MM.1S (cell line): ENCODE results near the gene SLC29A3.

Experiments
- CTCF ChIP-seq: fragments of 300-600 bp; sonication (generic); IDR thresholded peaks from 2 replicates; pipeline ENCODE4 v1.5.1; 2016; ENCODE audit warnings: antibody characterized with exemption, low read length, mixed read lengths
- EZH2 ChIP-seq: fragments of 300-600 bp; sonication (generic); optimal IDR thresholded peaks from 2 replicates; pipeline ENCODE3; 2017; ENCODE audit warnings: low read depth, mild to moderate bottlenecking, antibody characterized with exemption, low read length, mixed read lengths
- EZH2phosphoT487 ChIP-seq: fragments of 300-600 bp; sonication (generic); IDR thresholded peaks from 2 replicates; pipeline ENCODE4 v1.6.1; 2018; ENCODE audit warnings: antibody characterized with exemption, low read length

- TF ChIP-seq CTCF: no peak
- no peak for TF ChIP-seq EZH2
- TF ChIP-seq EZH2phosphoT487: no peak
Measured at GRCh38 chr10:71306979-71307378, 12.1 kb upstream of the SLC29A3 start.
